ENCODE measurements around the gene DDX42.

DNA sequence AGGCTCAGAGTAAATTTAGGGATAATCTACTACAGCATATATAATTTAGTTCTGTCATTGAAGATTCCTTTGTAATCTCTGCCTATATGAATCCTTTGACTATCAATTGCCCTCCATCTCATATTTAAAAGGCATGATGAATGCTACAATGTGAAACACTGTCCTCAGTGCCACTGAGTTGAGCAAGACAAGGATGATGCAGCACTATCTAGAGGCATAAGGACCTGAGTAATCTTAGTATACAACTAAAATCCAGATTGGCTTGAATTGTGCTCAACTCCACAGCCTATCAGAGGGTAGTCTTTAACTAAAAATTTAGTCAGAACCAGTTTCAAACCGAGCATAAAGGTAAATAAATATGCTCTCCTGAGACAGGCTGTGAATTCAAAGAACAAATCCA lies 20.8 kb upstream of the DDX42 start:
- TF ChIP-seq, protein P1, sequence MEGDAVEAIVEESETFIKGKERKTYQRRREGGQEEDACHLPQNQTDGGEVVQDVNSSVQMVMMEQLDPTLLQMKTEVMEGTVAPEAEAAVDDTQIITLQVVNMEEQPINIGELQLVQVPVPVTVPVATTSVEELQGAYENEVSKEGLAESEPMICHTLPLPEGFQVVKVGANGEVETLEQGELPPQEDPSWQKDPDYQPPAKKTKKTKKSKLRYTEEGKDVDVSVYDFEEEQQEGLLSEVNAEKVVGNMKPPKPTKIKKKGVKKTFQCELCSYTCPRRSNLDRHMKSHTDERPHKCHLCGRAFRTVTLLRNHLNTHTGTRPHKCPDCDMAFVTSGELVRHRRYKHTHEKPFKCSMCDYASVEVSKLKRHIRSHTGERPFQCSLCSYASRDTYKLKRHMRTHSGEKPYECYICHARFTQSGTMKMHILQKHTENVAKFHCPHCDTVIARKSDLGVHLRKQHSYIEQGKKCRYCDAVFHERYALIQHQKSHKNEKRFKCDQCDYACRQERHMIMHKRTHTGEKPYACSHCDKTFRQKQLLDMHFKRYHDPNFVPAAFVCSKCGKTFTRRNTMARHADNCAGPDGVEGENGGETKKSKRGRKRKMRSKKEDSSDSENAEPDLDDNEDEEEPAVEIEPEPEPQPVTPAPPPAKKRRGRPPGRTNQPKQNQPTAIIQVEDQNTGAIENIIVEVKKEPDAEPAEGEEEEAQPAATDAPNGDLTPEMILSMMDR (IDR thresholded peaks at IDR 0.05) = no peak
- no peak for TF ChIP-seq NR1H2 (CRISPR knock-in tag; IDR thresholded peaks at IDR 0.05)
- no peak for TF ChIP-seq KAT7 (CRISPR knock-in tag; IDR thresholded peaks at IDR 0.05; ENCODE audit: borderline replicate concordance)

All from WTC11 (cell line).